GM12801 (cell line): ENCODE results near the gene SPOCK2.

Experiments used
- CTCF ChIP-seq: IDR thresholded peaks from one replicate; pipeline ENCODE4 v1.5.1; 2011; ENCODE audit warnings: control low read depth; ENCODE audit not compliant: insufficient read length; ENCODE audit errors: extremely low read depth

SPOCK2 gene

GRCh38 chr10:72031706-72032105 is 56.6 kb downstream of the SPOCK2 start:
- no peak for TF ChIP-seq CTCF

- TF ChIP-seq CTCF: no peak
Observed at GRCh38 chr10:72030762-72031543, 57.4 kb downstream of the SPOCK2 start.

- TF ChIP-seq CTCF: no peak
Observed at GRCh38 chr10:72029414-72029813, 58.9 kb downstream of the SPOCK2 start.

GRCh38 chr10:72027498-72027897 is 60.9 kb downstream of the SPOCK2 start:
- no peak for TF ChIP-seq CTCF

- TF ChIP-seq CTCF: no peak
Observed at GRCh38 chr10:72026278-72027111, 61.9 kb downstream of the SPOCK2 start.

- no peak for TF ChIP-seq CTCF
Observed at GRCh38 chr10:72025832-72026231, 62.5 kb downstream of the SPOCK2 start.

GRCh38 chr10:72025400-72025799 is 63.0 kb downstream of the SPOCK2 start:
- TF ChIP-seq CTCF: no peak
